Lung (tissue), 12 donors: ENCODE results near the gene TGFA. TPM values are rescaled to one million over a fixed set of nuclear protein-coding genes. Genes with fewer than 3 reads are reported as not detected.

Source experiments
- ATAC-seq: fragments of 200-7000 bp; cut with Tn5 transposase; one replicate; pipeline ENCODE4 v1.9.1; 2020; ENCODE audit warnings: moderate number of reproducible peaks; ENCODE audit not compliant: insufficient read depth, low FRiP score
- DNase-seq, 3 donors: peaks; one replicate each; pipeline ENCODE4 v3.0.0-alpha.2; 2013 to 2017
- H3K27ac ChIP-seq, 2 donors: one replicate each; pipeline ENCODE4 v1.5.1; 2013; ENCODE audit warnings: mild to moderate bottlenecking in 2 of 2, moderate library complexity in 2 of 2, control low read depth in 1 of 2, inconsistent platforms in 1 of 2, low read depth in 1 of 2, low read length in 1 of 2
- H3K27me3 ChIP-seq, 3 donors: one replicate each; pipeline ENCODE4 v1.5.1; 2013; ENCODE audit warnings: low read length in 2 of 3; ENCODE audit not compliant: control insufficient read depth in 3 of 3, insufficient read depth in 3 of 3
- H3K36me3 ChIP-seq, 4 donors: one replicate each; pipeline ENCODE4 v1.5.1; 2013; ENCODE audit warnings: low read length in 4 of 4, mild to moderate bottlenecking in 1 of 4, moderate library complexity in 1 of 4; ENCODE audit not compliant: control insufficient read depth in 4 of 4, insufficient read depth in 4 of 4
- H3K4me1 ChIP-seq, 5 donors: one replicate each; pipeline ENCODE4 v1.5.1; 2013; ENCODE audit warnings: low read length in 5 of 5, mild to moderate bottlenecking in 2 of 5, moderate library complexity in 1 of 5; ENCODE audit not compliant: control insufficient read depth in 5 of 5, insufficient read depth in 5 of 5
- H3K4me3 ChIP-seq: one replicate; pipeline ENCODE4 v1.5.1; 2013; ENCODE audit warnings: mild to moderate bottlenecking, control low read depth, moderate library complexity
- H3K9ac ChIP-seq, 2 donors: one replicate each; pipeline ENCODE4 v1.5.1; 2013; ENCODE audit warnings: low read length in 2 of 2, control low read depth in 1 of 2; ENCODE audit not compliant: insufficient read depth in 1 of 2
- H3K9me3 ChIP-seq, 4 donors: one replicate each; pipeline ENCODE4 v1.5.1; 2013; ENCODE audit warnings: low read length in 3 of 4, mild to moderate bottlenecking in 1 of 4, moderate library complexity in 1 of 4; ENCODE audit not compliant: control insufficient read depth in 4 of 4, insufficient read depth in 3 of 4
- CTCF ChIP-seq: IDR thresholded peaks from 2 replicates; pipeline ENCODE4 v1.5.1; 2012; ENCODE audit warnings: mild to moderate bottlenecking; ENCODE audit errors: control extremely low read depth, extremely low read depth
- WGBS, 2 donors: extraction: QIAGEN DNeasy Blood & Tissue Kit; methylation state at CpG; one replicate each; pipeline ENCODE4 v1.1.7; 2013; 5-methylcytosine and 5-hydroxymethylcytosine counted together
- polyA plus RNA-seq, 2 donors: library from polyadenylated mRNA; stranded (reverse); fragments of 200-250 nt; gene quantifications; one replicate each; pipeline ENCODE4 v1.2.1, GENCODE V29; 2013
- total RNA-seq, 2 donors: library from RNA; depleted of rRNA in 1 of 2; stranded (reverse); fragments of >200 nt in 1 of 2; gene quantifications; one replicate each; pipeline ENCODE4 v1.2.1, GENCODE V29; 2014 to 2021
- donor health status: control.
- donor health status: control.
- donor health status: Bipolar disorder and iron deficiency.
- donor health status: healthy.
- donor health status: DM: yes; HTN: yes; CAD: no.

TGFA gene
- total and polyA plus RNA-seq, 4 donors: 1.9 to 13.0 (median 7.0) TPM

GRCh38 chr2:70574618-70575017 lies 21.0 kb upstream of the TGFA start:
- ATAC-seq: no peak
- H3K36me3 ChIP-seq: no peaks in the 10 kb centered on the region
- no peak for DNase-seq
- no peak overlapping the region for H3K9ac ChIP-seq
- 54 to 67% methylated on average over 3 of the region's 3 CpGs for WGBS, 2 donors
- no peaks in the 10 kb centered on the region for H3K4me1 ChIP-seq
- no peak for TF ChIP-seq CTCF
- H3K4me3 ChIP-seq: no peak overlapping the region
- no peaks in the 10 kb centered on the region for H3K9me3 ChIP-seq
- H3K27ac ChIP-seq: no peak overlapping the region
- H3K27me3 ChIP-seq: peaks cover 0 to 4% (median 0%) of the 10 kb centered on the region in 3 donors

GRCh38 chr2:70574109-70574508 lies 20.5 kb upstream of the TGFA start:
- H3K27ac ChIP-seq: no peak overlapping the region
- H3K27me3 ChIP-seq: peaks cover 0 to 4% (median 0%) of the 10 kb centered on the region in 3 donors
- DNase-seq (no peak), ATAC-seq (no peak)
- no peak overlapping the region for H3K9ac ChIP-seq
- WGBS, 2 donors: 93 to 97% methylated on average over 2 of the region's 2 CpGs
- TF ChIP-seq CTCF: no peak
- H3K36me3 ChIP-seq: no peaks in the 10 kb centered on the region
- no peak overlapping the region for H3K4me3 ChIP-seq
- H3K4me1 ChIP-seq: no peaks in the 10 kb centered on the region
- no peaks in the 10 kb centered on the region for H3K9me3 ChIP-seq

GRCh38 chr2:70570041-70570661 lies 16.5 kb upstream of the TGFA start:
- Histone ChIP-seq H3K9me3 (no peaks in the 10 kb centered on the region), H3K4me3 (no peak overlapping the region), H3K36me3 (no peaks in the 10 kb centered on the region), H3K27ac (no peak overlapping the region), H3K4me1 (no peaks in the 10 kb centered on the region), H3K27me3 (no peaks in the 10 kb centered on the region), H3K9ac (no peak overlapping the region)
- WGBS, 2 donors: 62 to 80% methylated on average over 7 of the region's 7 CpGs
- DNase-seq: no peak
- no peak for TF ChIP-seq CTCF
- ATAC-seq: no peak

GRCh38 chr2:70569559-70569958 lies 15.9 kb upstream of the TGFA start:
- no peaks in the 10 kb centered on the region for H3K9me3 ChIP-seq
- 87 to 92% methylated on average over 6 of the region's 6 CpGs for WGBS, 2 donors
- H3K36me3 ChIP-seq: no peaks in the 10 kb centered on the region
- H3K9ac ChIP-seq: no peak overlapping the region
- H3K27me3 ChIP-seq: no peaks in the 10 kb centered on the region
- DNase-seq: no peak
- TF ChIP-seq CTCF: no peak
- no peak for ATAC-seq
- no peaks in the 10 kb centered on the region for H3K4me1 ChIP-seq
- H3K4me3 ChIP-seq: no peak overlapping the region
- no peak overlapping the region for H3K27ac ChIP-seq
